ACHN (cell line): ENCODE measurements around the gene MMEL1.

Experiments used
- DNase-seq: peaks from one replicate; pipeline ENCODE4 v3.0.0-alpha.2; 2015
- in situ Hi-C: cut with HindIII; loops from 2 replicates; pipeline ENCODE4 v1.10.0; 2017; ENCODE audit warnings: low sequenced_read_pairs, low pct_ligation_motif_present, low pct_unique_long_range_greater_than_20kb

The MMEL1 gene

DNA sequence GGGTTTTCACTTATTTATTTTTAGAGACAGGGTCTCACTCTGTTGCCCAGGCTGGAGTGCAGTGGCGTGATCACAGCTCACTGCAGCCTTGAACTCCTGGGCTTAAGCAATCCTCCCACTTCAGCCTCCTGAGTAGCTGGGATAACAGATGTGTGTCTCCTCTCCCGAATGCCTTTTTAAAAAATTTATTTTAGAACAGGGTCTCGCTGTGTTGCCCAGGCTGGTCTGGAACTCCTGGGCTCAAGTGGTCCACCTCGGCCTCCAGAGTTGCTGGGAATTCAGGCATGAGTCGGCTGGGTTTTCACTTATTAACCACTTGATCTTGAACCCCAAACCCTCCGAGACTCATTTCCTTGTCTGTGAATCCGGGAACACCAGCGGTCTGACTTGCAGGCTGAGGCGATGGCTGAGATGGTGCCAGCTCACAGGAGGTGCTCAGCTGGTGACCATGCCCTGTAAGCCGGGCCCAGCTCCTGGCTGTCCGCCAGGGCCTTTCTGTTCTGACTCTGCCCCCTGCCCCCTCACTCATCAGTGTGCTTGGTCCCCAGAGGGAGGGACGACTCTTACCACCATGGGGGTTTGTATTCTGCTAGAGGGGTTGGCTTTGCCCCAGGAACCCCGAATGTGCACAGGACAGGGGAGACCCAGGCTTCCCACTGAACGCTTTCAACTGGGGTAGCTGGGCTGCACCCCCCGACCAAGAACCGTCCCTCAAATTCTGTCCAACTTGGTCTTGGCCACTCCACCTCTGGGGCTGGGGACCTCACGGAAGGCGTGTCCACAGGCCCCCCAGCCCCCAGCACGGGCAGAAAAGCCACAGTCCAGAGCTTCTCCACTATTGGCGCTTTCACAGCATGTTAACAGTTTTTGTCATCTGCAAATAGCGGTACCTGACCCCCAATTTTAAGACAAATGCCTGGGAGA is 22.5 kb downstream of the MMEL1 start:
- in situ Hi-C loops, result no loop called here
- DNase-seq, result peak; percentile 12

DNA sequence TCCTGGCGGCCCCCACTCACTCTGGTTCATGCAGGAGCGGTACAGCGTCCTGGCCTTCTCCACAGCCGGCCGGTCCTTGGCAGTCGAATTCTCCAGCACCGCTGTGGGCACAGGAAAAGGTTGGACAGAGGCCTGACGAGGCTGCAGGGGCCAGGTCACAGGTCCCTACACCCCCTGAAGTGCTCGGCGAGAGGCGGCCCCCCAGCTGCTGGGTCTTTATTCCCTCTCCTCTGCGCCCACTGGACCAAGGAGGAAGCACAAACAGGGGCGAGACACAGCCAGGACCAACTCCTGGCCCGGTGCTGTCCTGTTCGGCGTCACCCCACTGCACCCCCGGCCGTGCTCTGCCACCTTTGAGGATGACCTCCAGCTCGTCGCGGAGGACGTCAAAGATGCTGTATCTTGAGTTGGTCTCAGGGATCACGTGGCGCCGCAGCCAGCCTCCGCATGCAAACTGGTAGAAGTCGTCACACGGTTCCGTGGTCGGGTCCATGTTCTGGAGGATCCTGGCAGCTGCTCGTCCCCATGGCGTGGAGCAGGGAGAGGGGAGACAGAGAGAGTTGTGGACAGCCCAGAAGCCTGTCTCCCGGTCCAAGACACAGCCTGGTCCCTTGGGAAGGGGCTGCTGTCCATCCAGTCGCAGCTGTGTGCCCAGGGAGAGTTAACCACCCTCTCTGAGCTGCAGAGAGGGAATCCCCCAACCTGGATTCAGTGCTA is 23.3 kb downstream of the MMEL1 start:
- DNase-seq, result no peak
- in situ Hi-C loops, result no loop called here

- in situ Hi-C loops, result no loop called here
- no peak for DNase-seq
Observed at GRCh38 chr1:2607641-2608091, 25.1 kb downstream of the MMEL1 start.

DNA sequence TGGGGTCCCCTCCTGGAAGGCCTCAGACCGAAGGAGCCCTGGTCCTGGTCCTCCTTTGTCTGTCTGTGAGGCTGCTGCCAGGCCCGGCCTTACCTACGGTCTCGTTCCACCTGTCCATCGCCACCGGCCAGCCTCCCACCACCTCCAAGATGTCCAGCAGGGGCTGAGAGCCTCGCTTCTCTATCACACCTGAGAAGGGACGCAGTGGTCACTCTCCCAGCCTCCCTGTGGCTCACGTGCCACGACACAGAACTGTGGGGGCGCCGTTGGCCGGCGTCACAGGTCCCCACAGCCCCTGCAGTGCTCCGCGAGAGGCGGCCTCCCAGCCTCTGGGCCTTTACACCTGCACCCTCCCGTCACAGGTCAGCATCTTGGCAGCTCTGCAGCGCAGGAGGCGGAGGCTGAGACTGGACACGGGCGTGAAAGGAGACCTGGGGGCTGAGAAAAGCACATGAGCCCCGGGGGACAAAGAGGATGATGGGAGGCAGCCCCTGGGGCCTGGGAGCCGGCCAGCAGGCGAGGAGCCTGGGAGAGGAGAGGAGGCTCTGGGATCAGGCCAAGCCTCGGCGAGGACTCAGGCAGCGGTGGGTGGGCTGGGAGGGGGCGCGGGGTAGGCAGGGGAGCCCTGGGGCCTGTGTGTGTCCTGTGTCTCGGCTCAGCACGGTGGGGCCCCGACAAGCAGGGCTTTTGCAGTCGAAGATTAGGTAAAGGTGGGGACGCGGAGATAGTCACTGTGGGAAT is 25.8 kb downstream of the MMEL1 start:
- no peak for DNase-seq

DNA sequence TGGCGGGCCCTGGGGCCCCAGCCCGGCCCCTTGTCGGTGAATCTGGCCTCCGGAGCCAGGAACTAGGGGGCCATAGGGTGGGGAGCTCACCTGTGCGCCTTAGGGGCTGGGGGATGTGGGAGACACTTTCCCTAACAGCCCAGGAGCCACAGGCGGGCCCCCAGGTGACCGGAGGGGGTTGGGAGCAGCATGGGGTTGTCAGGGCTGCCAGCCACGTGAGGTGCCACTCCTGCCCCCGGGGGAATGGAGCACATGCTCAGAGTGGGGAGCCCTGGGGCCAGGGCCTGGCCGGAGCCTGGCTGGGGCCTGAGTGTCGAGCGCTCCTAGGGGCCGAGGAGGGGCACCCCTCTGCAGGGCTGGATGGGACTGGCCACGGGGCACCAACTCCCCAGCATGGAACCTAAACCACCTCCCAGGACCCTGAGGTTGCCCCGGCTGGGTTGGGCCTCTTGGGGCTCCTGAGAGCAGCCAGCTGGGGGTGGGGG is 26.4 kb downstream of the MMEL1 start:
- DNase-seq, result no peak
- in situ Hi-C loops, result no loop called here

More for the DNA sequence above, 25.8 kb downstream of the MMEL1 start:
- in situ Hi-C loops, result no loop called here

GRCh38 chr1:2605509-2606395 is 27.1 kb downstream of the MMEL1 start:
- DNase-seq, result no peak
- in situ Hi-C loops, result no loop called here

DNA sequence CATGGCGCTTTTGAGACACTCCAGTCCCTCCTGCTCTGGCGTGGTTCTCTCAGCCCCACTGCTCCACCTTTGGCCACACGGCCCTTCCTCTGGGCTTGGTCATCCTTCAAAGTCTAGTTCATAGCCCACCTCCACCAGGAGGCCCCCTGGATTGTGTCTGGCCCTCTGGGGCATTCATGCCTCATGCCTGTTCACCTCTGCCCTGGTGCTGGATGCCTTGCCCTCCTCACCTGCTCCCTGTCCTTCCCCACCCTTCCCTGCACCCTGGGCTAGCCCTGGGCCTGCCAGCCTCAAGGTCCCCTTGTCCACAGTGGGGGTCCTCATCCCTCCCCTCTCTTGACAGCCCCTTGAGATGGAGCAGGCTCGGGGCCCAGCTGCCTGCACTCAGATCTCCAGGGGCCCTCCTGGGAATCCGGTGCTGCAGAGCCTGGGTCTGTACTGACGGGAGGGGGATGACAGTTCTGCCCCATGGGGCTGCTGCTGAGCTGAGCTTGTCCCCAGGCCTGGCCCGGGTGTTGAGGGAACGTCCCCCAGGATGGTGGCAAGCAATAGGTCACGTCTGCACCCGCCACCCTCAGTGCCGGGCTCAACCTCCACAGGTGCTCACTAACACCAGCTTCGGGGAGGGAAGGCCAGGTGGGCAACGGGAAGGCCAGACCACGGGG is 27.8 kb downstream of the MMEL1 start:
- in situ Hi-C loops, result no loop called here
- no peak for DNase-seq

GRCh38 chr1:2604156-2604843 is 28.5 kb downstream of the MMEL1 start:
- in situ Hi-C loops, result no loop called here
- DNase-seq, result no peak

DNA sequence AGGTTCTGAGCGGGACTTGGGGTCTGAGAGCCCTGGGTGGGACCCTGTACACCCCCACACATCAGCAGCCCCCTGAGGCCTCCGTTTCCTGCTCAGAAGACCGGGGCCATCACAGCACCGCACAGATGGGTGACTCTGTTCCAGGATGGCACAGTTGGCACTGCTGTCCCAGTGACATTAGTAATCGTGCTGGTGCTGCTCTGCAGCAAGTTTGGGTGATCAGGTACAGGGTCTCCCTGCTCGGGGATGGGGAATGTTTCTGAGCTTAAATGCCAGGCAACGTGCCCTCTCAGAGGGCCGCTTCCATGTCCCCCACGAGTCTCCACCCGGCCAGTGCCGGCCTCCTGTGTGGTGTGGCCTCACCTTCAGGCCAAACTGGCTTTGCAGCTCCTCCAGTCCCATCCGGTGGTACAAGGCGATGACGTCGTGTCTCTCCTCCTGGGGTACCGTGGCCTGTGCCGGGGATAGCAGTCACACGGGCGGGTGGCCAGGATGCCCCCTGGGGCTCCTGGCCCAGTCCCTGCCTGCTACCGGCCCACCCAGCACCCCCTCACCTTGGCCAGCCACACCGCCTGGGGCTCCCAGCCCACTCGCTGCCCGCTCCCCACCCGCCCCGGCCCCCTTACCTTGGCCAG is 29.2 kb downstream of the MMEL1 start:
- in situ Hi-C loops, result no loop called here
- no peak for DNase-seq

GRCh38 chr1:2602866-2603520 is 29.8 kb downstream of the MMEL1 start:
- DNase-seq, result no peak
- in situ Hi-C loops, result no loop called here

DNA sequence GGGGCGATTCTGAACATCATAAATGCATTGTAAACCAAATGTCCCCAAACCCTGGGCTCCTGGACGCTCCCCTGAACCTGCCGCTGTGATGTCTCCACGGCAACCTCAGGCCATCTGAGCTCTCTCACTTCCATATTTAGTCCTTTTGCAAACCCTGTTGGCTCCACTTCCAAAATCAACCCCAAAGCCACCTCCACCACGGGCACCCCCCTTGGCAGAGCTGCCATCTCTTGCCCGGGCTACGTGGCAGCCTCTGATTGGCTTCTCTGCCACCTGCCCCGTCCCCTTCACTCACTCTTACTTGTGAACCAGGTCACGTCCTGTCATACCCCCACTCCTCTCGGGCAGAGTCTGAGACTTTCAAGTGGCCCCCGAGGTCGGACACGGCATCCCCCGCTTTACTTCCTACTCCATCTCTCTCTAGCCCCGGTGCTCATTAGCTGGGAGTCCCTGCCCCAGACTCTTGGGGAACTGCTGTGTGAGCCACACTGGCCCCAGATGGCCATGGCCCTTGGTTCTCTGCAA is 30.4 kb downstream of the MMEL1 start:
- no peak for DNase-seq
- in situ Hi-C loops, result no loop called here

- in situ Hi-C loops, result no loop called here
- no peak for DNase-seq
Observed at GRCh38 chr1:2601721-2602303, 31.0 kb downstream of the MMEL1 start.

GRCh38 chr1:2598329-2598931 is 34.4 kb downstream of the MMEL1 start:
- DNase-seq, result no peak
- in situ Hi-C loops, result no loop called here

- in situ Hi-C loops, result no loop called here
Observed at GRCh38 chr1:2597441-2598328, 35.1 kb downstream of the MMEL1 start.

More at GRCh38 chr1:2597441-2598328, 35.1 kb downstream of the MMEL1 start:
- no peak for DNase-seq
